Adrenal gland (tissue), 5 donors: ENCODE measurements around the gene EDAR.

Experiments
- CTCF ChIP-seq, 6 experiments: fragments of 450-650 bp in 4 of 6; fragments of 200-600 bp in 2 of 6; sonication (generic) in 1 of 6; IDR thresholded peaks; 1 replicate in 5 of 6; 2 replicates in 1 of 6; pipeline versions ENCODE4 v1.5.1 to v1.8.0; 2016 to 2021; ENCODE audit warnings: antibody characterized with exemption in 6 of 6, mild to moderate bottlenecking in 2 of 6, moderate library complexity in 1 of 6
- POLR2A ChIP-seq, 2 donors: fragments of 450-650 bp; IDR thresholded peaks; one replicate each; pipeline ENCODE4 v1.6.1; 2017; ENCODE audit warnings: antibody characterized with exemption in 2 of 2, mild to moderate bottlenecking in 2 of 2, moderate library complexity in 1 of 2
- donor health status: DM: no; HTN: no; CAD: no.

- TF ChIP-seq CTCF (IDR thresholded peaks at IDR 0.05), result no peak
- no peak for TF ChIP-seq POLR2A (IDR thresholded peaks at IDR 0.05)
These were observed 44.2 kb upstream of the EDAR start for GRCh38 chr2:109033171-109033570.
